ENCODE data around the gene ACIN1. TPM values are rescaled to one million over a fixed set of nuclear protein-coding genes. Genes with fewer than 3 reads are reported as not detected.

ACIN1 gene
- total and polyA plus RNA-seq, 2 of the 13 experiments (the other 11 are each of a cell fraction or from before 2014, with no cell fraction given) = 165 to 183 TPM

- TF ChIP-seq PTBP1 (IDR thresholded peaks at IDR 0.05; ENCODE audit: low read depth, low read length, poor library complexity, severe bottlenecking) (no peak), NFAT5 (CRISPR knock-in tag; IDR thresholded peaks at IDR 0.05) (no peak), MTERF4 (CRISPR knock-in tag; IDR thresholded peaks at IDR 0.05) (no peak), RBFOX2 (IDR thresholded peaks at IDR 0.05; ENCODE audit: low read depth, low read length) (no peak), KLF15 (CRISPR knock-in tag; IDR thresholded peaks at IDR 0.05; ENCODE audit: borderline replicate concordance) (no peak), MEF2D (CRISPR knock-in tag; IDR thresholded peaks at IDR 0.05) (no peak), ZNF260 (CRISPR knock-in tag; IDR thresholded peaks at IDR 0.05; ENCODE audit: borderline replicate concordance, low read depth) (0 out of 2 replicates have a peak, but pooled peaks have one; percentile 53), ZNF263 (CRISPR knock-in tag; IDR thresholded peaks at IDR 0.05) (peak; percentile 94), ZNF234 (CRISPR knock-in tag; conservative IDR thresholded peaks at IDR 0.05) (no peak), MYNN (CRISPR knock-in tag; IDR thresholded peaks at IDR 0.05; ENCODE audit: low read depth) (no peak), ZFP36L2 (CRISPR knock-in tag; IDR thresholded peaks at IDR 0.05) (no peak), SNAPC4 (CRISPR knock-in tag; IDR thresholded peaks at IDR 0.05) (no peak), KLF13 (CRISPR knock-in tag; IDR thresholded peaks at IDR 0.05) (0 out of 2 replicates have a peak, but pooled peaks have one; percentile 76), ZNF138 (CRISPR knock-in tag; IDR thresholded peaks at IDR 0.05; ENCODE audit: low read depth) (no peak), MIER2 (CRISPR knock-in tag; IDR thresholded peaks at IDR 0.05) (no peak), ZNF121 (CRISPR knock-in tag; IDR thresholded peaks at IDR 0.05) (no peak), ZNF878 (CRISPR knock-in tag; IDR thresholded peaks at IDR 0.05) (no peak)
These were observed 49.2 kb downstream of the ACIN1 start (continued) for GRCh38 chr14:23045419-23046357.

Data from HepG2 (cell line).